ENCODE results near the gene PROKR1.
"Not testable (repeated sequence)": the region's sequence is repeated elsewhere in the genome, so short reads cannot be mapped to it uniquely, and the experiment has no call there.

Gene PROKR1

DNA sequence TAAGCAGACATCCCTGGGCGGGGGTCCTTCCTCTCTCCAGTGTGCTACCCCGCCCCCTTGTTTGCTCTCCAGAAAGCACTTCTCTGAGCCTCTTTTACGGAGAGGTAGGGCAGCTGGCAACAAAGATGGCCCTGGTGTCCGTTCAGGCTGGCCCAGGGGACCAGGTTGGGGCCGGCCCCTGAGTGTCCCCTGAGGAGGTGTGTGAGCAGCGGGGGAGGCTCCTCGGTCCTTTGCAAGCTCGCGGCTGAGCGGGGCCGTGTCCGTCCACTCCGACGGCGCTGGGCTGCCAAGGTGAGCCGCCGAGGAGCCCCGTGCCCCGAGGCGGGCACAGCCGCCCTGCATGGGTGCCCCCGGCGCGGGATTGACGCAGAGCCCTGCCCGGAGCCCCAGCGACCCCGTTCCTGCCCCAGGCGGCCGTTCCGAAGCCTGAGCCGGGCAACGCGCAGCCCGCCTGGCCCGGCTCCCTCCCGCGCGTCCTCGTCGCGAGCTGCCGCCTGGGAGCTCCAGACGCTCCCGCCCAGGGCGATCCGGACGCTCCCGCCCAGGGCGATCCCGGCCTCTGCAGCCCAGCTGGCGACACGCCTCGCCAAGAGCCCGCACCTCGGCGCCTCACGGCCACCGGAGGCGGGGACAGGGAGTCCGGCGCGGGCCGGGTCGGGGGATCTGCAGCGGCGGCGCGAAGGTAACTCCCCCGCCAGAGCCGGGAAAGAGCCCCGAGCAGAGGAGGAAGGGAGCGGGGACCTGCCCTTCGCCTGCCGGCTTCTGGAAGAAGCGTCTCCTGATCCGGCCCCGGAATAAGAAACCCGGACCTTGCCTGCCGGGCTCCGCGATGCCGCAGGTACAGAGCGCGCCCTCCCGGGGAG is at the start of gene PROKR1:
PROKR1 (plus strand) TSS at position 569 of the 863 bp plus-strand sequence. CDS start 2,243 bp downstream, outside the sequence.
- in situ Hi-C loops (cut with MboI; ENCODE audit: low sequenced_read_pairs): no loop called here

DNA sequence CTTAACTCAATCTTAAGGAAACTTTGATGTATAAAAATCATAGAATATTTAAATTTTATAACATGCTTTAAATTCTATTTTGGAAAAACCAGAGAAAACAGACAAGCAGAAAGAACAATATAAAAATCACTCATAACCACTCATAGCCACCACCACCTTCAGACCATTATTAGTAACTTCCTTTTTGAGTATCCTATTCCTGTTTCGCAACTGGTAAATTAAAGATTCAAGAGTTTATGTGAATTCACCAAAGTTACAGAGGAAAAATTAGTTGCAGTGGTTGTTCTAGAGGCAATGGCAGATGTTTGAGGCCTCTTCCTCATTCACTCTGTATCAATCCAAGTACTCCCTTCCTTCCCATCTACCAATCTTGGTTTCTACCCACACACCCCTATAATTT is 49.3 kb upstream of the PROKR1 start:
- in situ Hi-C loops (cut with MboI; ENCODE audit: low sequenced_read_pairs): no loop called here

DNA sequence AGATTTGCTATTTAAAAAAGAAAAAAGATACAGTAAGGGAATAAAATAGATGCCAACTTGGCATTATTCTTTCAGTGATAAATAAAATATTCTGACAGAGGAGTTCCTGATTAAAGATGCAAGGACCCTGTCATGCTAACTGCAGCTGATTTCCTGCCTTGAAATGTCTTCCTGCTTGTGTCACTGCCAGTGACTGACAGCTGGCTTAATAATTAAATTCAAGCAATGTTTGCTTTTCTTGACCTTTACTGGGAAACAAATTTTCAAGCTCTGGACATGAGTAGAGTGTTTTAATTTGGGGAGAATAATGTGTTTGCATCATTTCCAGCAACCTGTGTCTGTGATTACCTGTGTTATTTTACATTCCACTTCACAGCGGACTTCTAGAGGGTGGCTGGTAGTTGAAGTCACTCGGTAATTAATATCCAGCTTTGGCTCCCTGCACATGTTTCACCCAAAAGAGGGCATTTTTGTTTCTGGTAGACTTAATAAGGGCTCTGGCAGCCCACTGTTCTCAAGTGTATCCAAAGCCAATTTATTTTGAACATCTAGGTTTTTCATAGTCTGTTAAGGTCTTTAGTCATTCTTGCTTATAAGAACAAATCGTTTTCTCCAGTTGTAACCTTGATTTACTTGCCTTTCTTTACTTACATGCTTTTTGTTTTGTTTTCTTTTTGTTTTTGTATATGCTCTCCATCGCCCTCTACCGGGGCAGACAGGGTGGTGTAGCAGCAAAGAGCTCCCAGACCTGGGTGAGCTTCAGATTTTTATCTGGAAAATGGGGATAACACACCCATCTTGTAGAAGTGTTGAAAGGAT is 48.5 kb upstream of the PROKR1 start:
- in situ Hi-C loops (cut with MboI; ENCODE audit: low sequenced_read_pairs): no loop called here

DNA sequence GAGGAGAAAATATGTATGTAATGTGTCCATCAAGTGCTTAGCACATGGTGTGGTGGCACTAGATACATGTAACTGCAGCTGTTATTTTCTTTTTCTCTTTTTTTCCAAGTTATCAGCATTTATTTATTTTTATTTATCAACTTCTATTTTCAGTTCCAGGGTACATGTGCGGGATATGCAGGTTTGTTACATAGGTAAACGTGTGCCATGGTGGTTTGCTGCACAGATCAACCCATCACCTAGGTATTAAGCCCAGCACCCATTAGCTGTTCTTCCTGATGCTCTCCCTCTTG is 47.9 kb upstream of the PROKR1 start:
- in situ Hi-C loops (cut with MboI; ENCODE audit: low sequenced_read_pairs): not testable (repeated sequence)

DNA sequence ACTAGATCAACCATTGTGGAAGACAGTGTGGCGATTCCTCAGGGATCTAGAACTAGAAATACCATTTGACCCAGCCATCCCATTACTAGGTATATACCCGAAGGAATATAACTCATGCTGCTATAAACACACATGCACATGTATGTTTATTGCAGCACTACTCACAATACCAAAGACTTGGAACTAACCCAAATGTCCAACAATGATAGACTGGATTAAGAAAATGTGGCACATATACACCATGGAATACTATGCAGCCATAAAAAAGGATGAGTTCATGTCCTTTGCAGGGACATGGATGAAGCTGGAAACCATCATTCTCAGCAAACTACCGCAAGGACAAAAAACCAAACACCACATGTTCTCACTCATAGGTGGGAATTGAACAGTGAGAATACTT is 42.9 kb upstream of the PROKR1 start:
- in situ Hi-C loops (cut with MboI; ENCODE audit: low sequenced_read_pairs): not testable (repeated sequence)

DNA sequence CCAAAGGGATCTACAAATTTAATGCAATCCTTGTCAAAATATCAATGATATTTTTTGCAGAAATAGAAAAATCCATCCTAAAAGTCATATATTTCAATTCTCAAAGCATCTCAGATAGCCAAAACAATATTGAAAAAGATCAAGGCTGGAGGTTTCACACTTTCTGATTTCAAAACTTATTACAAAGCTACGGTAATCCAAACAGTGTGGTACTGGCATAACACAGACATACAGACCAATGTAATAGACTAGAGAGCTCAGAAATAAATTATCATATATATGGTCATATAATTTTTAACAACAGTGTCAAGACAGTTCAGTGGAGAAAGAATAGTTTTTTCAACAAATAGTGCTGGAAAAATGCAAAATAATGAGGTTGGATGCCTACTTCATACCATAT is 40.3 kb upstream of the PROKR1 start:
- in situ Hi-C loops (cut with MboI; ENCODE audit: low sequenced_read_pairs): no loop called here

DNA sequence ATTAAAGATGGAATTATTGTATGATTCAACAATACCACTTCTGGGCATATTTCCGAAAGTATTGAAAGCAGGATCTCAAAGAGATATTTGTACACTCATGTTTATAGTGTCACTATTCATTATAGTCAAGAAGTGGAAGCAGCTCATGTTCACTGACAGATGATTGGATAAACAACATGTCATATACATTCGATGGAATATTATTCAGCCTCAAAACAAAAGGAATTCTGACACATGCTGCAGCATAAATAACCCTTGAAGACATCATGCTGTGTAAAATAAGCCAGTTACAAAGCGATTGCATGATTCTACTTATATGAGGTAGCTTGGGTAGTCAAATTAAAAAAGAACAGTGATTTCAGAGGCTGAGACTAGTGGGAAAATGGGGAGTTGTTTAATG is 39.3 kb upstream of the PROKR1 start:
- in situ Hi-C loops (cut with MboI; ENCODE audit: low sequenced_read_pairs): no loop called here

DNA sequence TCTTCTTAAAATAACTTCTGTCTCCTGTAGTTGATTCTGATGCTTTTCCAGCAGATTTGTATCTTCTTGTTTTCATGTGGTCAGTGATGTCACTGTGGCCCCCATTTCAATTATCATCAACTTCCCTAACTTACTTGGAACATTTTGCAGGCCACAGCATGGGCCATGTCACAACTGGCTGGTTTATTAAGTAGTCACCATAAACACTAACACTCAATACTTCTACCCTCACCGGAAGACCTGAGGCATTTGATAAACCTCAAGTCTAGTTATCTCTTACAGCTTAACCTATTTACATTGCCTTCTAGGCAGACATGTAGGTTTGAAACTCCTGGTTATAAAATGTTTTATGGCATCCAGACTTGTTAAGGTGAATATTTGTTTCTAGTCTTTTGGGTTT is 37.4 kb upstream of the PROKR1 start:
- in situ Hi-C loops (cut with MboI; ENCODE audit: low sequenced_read_pairs): no loop called here

DNA sequence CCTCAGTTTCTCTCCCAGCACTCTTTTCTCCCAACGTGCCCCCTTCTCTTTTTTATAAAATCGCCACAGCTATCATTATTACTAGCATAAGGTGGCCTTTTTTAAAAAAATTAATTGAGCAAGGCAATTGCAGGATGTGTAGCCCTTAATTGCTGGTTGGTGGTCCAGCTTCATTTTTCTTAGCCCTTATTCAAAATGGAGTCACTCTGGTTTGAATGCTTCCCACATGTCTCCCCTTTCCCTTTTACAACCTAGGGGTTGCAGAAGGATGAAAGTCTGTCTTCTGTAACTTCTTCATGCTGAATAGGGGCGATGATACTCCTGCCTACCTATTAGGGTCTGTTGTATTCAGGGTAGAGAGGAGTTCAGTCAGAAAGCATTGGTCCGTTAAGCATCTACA is 36.6 kb upstream of the PROKR1 start:
- in situ Hi-C loops (cut with MboI; ENCODE audit: low sequenced_read_pairs): no loop called here

DNA sequence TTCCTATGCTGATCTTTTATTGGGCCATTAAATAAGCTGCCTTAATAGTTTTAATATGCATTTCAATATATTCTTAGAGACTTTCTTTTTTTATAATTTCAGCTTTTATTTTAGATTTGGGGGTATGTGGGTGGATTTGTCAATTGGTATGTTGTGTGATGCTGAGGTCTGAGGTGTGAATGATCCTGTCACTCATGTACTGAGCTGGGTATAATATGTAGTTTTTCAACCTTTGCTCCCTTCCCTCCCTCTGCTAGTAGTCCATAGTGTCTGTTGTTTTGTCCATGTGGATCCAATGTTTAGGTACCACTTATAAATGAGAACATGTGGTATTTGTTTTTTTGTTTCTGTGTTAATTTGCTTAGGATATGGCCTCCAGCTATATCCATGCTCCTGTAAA is 35.5 kb upstream of the PROKR1 start:
- in situ Hi-C loops (cut with MboI; ENCODE audit: low sequenced_read_pairs): no loop called here

DNA sequence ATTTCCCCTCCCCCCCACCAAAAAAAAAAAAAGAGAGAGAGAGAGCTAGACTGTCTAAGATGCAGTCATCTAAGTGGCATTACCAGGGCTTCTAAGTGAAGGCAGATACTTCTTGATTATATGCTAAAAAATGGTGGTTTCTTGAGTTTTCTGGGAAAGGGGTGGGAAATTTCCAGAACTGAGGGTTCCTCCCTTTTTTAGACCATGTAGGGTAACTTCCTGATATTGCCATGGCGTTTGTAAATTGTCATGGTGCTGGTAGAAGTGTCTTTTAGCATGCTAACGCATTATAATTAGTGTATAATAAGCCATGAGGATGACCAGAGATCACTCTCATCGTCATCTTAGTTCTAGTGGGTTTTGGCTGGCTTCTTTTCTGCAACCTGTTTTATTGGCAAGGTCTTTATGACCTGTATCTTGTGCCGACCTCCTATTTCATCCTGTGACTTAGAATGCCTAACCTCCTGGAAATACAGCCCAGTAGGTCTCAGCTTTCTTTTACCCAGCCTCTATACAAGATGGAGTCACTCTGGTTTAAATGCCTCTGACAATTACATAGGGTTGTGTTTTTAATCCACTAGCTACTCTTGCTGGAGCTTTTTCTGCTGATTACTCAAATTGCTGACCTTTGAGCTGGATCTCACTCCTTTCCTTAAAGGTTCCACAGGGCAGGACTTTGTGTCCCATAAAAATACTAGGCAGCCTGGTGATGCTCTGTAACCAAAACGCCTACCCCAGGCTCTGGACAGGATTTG is 30.4 kb upstream of the PROKR1 start:
- in situ Hi-C loops (cut with MboI; ENCODE audit: low sequenced_read_pairs): no loop called here

DNA sequence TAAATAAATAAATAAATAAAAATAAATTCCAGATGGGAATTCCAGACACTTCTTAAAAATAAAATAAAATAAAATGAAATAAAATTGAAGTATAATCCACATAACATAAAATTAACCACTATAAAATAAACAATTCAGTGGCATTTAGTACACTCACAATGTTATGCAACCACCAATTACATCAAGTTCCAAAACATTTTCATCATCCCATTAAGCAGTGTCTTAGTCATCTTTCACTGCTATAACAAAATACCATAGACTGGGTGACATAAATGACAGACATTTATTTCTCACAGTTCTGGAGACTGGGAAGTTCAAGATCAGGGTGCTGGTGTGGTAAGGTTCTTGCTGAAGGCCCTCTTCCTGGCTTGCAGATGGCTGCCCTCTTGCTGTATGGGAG is 22.6 kb upstream of the PROKR1 start:
- in situ Hi-C loops (cut with MboI; ENCODE audit: low sequenced_read_pairs): no loop called here

DNA sequence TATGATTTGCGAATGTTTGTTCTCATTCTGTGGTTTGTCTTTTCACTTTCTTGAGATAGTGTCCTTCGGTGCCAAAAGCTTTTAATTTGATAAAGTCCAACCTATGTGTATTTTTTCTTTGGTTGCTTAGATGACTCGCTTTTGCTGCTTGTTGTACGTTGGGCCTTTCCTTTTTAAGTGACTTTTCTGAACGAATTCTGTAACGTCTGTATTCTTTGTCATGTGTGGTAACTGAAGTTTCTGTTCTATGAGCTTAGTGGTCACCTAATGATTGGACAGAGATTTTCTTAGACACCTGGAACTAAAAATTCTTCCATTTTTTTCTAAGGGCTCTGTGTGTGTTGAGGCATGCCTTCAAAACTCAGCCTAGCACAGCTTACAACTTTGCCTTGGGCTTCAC is 19.6 kb upstream of the PROKR1 start:
- in situ Hi-C loops (cut with MboI; ENCODE audit: low sequenced_read_pairs): no loop called here

DNA sequence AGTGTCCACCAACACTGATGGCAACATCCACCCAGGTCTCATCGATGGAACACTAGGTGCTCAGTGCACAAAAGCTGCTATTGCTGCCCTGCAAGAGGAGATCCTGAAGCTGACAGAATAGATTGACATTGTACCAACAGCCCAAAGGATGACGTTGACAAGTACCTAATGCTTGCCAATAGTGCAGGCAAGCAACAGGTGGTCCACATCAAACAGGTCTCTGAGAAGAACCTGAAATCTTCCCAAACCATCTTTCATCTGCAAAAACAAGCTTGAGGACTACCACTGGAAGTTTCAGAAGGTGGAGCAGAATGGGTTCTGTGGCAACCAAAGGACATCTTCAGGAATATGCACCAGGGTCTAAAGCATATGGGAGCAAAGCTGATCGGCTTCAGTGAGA is 15.8 kb upstream of the PROKR1 start:
- in situ Hi-C loops (cut with MboI; ENCODE audit: low sequenced_read_pairs): no loop called here

DNA sequence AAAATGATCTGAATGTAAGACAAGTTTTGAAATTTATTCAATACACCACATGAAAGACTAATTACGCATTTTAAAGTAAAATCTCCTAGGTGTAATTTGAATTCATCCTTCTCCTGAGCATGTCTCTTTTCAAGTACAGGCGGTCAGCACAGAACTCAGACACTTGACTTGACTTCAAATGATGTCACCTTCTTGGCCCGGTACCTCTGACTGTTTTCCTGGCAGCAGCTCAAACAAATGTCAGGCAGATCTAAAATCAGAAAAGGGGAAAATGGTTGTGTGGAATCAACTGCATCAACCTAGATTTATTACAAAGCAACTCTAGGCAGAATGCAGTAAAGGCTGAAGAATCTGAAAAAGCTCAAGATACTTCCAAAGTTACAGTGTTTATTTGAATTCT is 11.4 kb upstream of the PROKR1 start:
- in situ Hi-C loops (cut with MboI; ENCODE audit: low sequenced_read_pairs): no loop called here

DNA sequence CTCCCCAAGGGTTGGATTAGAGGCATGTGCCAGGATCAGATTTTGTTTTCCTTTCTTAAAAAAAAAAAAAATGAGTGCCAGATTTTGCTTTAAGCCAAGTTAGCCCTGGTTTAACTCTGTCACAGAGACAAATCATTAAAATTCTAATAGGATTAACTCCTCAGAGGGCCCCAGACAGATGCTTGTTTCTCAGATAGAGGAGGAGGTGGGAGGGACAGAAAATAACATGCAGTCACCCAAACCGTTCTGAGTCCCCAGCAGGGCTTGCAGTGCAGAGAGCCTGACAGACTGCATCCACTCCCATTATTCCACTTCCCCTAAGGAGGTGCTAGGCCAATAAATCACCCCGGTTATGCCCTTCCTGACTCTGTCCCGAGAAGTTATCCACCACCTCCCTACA is 6.3 kb upstream of the PROKR1 start:
- in situ Hi-C loops (cut with MboI; ENCODE audit: low sequenced_read_pairs): no loop called here

DNA sequence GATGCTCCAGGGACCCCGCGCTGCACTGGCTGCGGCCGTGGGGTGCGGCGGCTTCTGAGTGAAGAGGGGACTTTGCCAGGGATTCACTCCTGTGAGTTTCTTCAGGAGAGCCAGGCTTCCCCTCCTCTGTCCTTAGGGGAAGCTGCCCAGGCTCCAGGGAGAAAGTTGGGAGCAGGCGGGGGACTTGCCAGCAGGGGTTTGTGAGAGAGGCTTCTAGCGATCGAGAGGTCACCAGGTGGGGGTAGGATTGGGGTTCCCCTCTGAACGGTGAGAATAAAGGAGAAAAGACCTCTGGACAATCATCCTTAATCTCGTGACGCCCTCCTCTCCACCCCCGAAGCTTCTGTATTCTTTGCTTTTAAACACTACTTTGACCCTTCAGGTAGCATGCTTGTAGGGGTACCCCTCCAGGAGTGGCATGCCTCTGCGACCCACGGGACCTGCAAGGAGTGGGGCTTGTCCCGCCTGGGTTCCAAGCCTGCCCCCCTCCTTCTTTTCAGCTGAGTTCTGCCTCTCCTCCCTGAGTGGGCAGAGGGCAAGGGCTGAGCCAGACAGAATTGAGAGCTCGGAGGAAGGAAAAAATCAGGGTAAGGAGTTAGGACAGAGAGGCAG is 601 bp downstream of the PROKR1 start:
- in situ Hi-C loops (cut with MboI; ENCODE audit: low sequenced_read_pairs): no loop called here

DNA sequence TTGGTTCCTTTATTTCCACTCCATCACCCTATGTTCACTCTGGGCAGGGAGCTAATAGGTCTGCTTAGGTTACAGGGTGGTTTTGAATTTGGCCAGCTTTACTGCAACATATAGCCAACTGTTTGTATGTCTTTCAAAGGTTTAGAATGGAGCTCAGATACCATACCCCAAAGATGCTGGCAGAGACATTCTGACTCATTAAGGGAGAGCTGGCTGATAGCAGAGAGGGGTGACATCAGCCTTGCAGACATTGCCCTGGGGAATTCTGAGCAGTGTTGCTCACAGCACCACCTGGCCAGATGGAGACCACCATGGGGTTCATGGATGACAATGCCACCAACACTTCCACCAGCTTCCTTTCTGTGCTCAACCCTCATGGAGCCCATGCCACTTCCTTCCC is 2.1 kb downstream of the PROKR1 start:
- in situ Hi-C loops (cut with MboI; ENCODE audit: low sequenced_read_pairs): no loop called here

DNA sequence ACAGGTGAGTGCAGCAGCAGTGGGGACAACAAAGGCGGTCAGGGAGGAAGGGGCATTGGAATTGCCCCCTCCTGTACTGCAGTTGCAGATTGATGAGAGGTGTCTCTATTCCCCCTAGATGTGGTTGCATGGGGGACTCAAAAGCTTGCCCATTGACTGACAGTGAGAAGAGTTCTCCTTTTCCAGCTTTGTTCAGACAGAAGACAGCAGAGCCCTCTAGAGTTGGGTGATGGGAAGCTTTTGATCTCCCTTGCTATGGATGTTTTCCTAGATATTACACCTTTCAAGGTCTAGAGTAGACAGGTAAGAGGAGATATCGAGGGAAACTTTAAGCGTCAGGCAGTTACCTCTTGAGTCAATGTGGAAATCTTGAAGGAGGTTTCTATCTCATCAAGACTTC is 2.9 kb downstream of the PROKR1 start:
- in situ Hi-C loops (cut with MboI; ENCODE audit: low sequenced_read_pairs): no loop called here

DNA sequence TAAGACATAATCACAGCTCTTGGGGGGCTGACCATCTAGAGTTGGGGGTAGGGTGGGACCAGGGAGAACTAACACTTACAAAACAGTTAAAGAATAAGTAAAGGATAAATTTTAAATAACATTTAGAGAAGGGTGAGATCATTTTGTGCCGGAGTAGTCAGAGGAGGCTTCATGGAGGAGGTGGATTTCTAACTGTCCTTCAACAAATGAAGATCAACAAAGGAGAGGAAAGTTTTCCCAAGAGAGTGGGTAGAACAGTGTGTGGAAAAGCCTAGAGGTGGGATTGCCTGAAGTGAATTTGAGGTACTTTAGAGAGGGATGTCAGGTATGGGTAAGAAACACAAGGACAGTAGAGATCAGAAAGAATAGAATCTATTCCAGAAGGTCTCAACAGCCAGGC is 7.3 kb downstream of the PROKR1 start:
- in situ Hi-C loops (cut with MboI; ENCODE audit: low sequenced_read_pairs): no loop called here

DNA sequence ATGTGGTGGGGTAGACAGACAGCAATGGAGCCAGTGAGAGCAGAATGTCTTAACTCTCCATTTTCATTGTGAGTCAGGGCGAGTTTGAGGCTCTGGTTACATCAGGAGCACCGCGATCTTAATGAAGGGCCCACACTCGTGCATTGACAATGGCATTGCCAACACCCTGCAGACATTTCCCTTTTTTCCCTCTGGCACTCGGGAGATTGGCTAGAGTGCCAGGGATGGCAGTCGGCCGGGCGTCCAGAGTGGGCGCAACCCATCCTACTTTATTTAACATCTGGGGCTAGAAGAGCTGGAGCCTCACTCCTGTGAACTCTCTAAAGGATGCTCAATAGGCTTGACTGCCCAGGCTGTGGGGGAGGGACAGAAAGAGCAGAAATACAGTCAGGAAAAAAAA is 9.7 kb downstream of the PROKR1 start:
- in situ Hi-C loops (cut with MboI; ENCODE audit: low sequenced_read_pairs): no loop called here
